ENCODE measurements around the gene FCHO1.

DNA sequence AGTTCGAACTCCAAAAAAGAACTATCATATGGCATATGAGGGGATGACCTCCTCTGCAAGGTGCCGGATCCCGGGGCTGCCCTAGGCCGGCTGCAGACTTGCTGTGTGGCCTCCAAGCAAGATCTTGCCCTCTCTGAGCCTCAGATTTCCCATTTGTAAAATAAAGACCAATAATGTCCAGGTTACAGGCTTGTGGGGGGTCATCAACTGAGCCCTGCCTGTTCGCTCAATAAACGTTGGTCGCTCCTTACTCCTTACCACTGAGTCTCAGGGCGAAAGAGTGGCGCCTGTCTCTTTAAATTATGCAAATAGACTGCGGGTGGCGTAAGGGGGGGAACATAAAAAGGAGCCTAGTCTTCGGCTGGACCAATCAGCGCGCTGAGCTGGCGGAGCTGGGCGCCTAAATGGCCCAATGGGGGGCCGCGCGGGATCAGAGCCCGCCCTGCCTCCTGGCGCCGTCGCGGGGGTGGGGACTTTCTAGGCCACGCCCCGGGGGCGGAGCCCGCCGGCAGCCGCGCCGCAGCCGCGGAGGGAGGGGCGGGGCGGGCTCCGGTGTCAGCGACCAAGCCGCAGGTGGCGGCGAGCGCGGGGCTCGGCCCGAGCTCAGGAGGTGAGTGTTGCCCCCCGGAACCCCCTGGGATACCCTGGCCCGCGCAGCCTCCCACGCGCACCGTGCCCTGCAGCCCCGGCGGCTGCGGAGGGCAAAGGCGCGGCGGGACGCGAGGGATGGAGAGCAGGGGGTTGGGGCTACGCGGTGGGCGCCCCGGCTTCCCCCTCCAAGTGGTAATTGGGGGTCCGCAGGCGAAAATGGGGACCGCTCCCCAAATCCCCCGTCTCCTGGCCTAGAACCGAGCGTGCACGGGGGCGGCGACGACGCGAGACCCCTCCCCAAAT lies 3.8 kb upstream of the FCHO1 start:
- TF ChIP-seq CTCF (IDR thresholded peaks at IDR 0.05): no peak
- no peak for TF ChIP-seq EP300 (IDR thresholded peaks at IDR 0.05)

All from tibial nerve (tissue), 4 donors.